HuH-7.5 (cell line): ENCODE results near the gene RAPGEF6.
"Not testable (repeated sequence)": the region's sequence is repeated elsewhere in the genome, so short reads cannot be mapped to it uniquely, and the experiment has no call there.

Experiments used
- DNase-seq: peaks from one replicate; pipeline ENCODE4 v3.0.0; 2011; ENCODE audit warnings: low spot score

The RAPGEF6 gene

DNA sequence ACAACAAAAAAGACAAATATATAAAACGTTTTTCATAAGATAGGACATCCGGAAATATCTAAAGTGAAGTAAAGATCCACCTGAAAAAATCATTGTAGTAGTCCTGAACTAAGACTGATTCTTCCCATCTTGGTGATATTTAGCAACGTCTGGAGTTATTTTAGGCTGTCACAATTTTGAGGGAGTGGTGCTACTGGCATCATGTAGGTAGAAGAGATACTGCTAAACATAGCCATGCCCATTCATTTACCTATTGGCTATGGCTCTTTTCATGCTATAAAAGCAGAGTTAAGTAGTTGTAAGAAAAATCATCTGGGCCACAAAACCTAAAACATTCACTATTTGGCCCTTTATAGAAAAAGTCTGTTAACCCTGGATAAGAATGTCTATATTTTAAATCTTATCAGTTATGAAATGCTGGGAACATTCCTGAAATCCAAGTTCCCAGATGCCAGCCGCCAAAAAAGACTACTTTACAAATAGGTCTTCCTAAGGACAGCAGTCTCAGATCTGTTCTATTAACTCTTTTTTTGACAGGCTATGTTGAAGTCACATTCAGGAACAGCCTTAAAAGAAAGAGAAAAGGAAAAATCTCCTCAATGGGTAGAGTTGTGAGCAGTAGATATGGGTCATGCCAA, 27.0 kb downstream of the RAPGEF6 start:
- DNase-seq, result no peak

DNA sequence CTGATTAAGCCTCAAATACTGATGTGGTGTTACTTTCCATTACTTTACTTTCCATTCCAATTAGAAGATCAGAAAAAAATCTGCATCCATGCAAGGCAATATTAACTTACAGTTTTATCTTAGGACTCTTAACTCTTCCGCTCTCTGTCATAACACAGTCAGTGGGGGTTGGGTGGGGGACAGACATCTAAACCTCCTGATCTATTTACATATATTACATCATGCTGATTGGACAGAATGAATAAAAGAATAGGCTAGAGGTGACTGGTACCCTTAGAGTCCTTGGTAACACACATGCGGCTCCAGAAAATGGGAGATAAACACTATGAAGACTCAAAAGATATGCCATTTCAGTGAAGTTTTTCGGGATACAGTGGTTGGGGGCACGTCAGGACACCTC, 27.6 kb downstream of the RAPGEF6 start:
- no peak for DNase-seq

- DNase-seq, result no peak
These were observed 29.9 kb downstream of the RAPGEF6 start for GRCh38 chr5:131605086-131605485.

DNA sequence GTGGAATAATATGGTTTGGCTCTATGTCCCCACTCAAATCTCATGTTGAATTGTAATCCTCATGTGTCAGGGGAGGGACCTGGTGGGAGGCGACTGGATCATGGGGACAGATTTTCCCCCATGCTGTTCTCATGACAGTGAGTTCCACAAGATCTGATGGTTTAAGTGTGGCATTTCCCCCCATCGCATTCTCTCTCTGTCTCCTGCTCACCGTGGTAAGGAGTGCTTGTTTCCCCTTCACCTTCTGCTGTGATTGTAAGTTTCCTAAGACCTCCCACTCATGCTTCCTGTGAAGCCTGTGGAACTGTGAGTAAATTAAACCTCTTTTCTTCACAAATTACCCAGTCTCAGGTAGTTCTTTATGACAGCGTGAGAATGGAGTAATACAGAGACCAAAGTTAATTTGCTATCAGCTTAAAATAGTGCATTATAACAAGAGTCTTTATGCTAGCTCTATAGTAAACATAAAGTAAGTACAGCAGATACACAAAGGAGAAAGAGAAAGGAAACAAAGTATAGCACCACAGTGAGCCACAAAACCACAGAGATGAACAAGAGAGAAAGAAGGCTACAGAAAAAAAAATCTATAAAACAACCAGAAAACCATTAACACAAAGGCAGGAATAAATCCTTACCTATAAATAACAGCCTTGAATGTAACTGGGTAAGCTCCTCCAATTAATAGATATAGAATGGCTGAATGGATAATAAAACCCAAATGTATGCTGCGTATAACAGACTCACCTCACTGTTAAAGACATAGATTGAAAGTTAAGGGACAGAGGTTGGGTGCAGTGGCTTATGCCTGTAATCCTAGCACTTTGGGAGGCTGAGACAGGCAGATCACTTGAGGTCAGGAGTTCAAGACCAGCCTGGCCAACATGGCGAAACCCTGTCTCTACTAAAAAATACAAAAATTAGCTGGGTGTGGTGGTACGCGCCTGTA, 39.7 kb downstream of the RAPGEF6 start:
- DNase-seq, result no peak

DNA sequence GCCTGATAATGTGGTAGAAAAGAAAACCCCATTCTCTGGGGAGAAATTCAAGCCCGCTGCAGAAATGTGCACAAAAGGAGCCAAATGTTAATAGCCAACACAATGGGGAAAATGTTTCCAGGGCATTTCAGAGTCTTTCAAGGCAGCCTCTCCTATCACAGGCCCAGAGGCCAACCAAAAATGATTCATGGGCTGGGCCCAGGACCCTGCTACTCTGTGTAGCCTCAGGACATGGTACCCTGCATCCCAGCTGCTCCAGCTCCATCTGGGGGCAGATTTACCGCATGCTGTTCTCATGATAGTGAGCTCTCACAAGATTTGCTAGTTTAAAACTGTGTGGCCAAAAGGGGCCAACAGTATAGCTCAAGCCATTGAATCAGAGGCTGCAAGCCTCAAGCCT, 41.1 kb downstream of the RAPGEF6 start:
- no peak for DNase-seq

- DNase-seq, result not testable (repeated sequence)
These were observed 41.6 kb downstream of the RAPGEF6 start for GRCh38 chr5:131593436-131593835.

DNA sequence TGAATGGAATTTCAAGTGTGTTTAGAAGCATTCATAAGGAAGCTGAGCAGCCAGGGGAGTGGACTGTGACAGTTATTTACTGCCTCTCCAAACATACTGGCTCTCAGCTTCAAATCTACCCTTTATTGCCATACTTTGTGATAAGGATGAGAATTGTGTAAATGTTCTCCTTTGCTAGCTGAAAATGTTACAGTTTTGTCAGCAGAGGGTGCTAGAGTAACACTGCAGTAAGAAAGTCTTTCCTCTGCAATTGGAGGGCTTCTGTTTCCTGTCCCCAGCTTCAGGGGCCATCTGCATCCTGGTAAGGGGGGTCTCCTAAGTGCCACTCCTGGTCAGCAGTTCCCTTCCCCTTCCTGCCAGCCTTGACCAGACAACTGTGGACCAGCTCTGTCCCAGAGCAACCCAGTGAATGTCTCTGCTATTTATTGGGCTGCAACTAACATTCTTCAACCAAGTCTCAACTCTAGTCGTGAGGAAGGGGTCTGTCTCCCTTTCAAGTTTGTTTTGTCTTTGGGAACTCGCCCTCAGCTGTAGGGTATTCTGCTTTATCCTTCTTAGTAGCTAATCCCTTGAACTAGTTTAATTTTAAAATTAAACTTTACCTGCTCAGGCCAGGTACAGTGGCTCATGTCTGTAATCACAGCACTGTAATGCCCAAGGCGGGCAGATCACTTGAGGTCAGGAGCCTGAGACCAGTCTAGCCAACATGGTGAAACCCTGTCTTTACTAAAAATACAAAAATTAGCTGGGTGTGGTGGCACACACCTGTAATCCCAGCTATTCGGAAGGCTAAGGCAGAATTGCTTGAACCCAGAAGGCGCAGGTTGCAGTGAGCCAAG, 45.3 kb downstream of the RAPGEF6 start:
- DNase-seq, result peak; percentile 33

DNA sequence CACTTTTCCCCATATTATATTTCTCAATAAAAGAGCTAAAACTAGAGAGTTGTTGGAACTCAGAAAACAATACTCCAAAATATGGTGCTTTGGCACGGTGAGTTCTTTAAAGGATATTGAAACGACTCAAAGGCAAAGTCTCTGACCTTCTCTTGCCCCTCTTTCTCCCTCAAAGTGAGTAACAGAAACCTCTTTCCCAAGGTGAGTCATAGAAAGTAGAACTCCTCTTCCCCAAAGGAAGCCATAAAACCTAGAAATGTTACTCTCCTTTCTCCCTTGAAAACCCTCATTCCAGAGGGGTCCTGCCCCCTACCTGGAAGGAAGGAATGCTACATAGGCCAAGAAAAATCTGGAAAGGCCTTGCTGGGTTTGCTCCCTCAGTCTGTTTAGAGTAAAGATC, 47.5 kb downstream of the RAPGEF6 start:
- no peak for DNase-seq

DNA sequence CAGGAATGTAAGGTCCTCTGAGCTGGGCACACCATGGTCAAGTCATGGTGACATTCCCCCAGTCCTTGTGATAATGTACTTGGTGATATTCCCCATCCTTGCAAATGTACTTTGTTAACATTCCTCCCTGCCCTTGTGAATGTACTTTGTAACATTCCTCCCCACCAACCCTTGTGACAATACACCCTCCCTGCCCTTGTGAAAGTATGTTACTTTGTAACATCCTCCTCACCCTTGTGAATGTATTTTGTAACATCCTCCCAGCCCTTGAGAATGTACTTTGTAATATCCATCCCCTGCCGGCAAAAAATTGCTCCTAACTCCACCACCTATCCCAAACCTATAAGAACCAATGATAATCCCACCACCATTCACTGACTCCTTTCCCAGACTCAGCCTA, 53.3 kb downstream of the RAPGEF6 start:
- DNase-seq, result peak; percentile 9

- no peak for DNase-seq
These were observed 54.9 kb downstream of the RAPGEF6 start for GRCh38 chr5:131579917-131580671.

DNA sequence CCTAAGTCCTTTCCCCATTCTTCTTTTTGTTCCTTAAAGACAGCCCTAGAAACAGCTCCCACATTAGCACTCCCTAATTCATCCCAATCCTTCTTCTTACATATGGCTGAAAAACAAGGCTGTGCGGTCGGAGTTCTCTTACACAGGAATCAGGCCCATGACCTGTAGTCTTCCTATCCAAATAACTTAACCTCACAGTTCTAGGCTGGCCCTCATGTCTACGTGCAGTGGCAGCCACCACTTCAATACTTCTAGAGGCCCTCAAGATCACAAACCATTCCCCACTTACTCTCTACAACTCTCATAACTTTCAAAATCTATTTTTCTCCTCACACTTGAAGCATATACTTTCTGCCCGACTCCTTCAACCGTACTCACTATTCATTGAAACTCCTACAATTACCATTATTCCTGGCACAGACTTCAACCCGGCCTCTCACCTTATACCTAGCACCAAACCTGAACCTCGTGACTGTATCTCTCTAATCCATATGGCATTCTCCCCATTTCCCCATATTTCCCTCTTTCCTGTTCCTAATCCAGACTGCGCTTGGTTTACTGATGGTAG, 59.3 kb downstream of the RAPGEF6 start:
- DNase-seq, result no peak

- no peak for DNase-seq
These were observed 63.3 kb downstream of the RAPGEF6 start for GRCh38 chr5:131571669-131572168.

GRCh38 chr5:131570757-131571156, 64.3 kb downstream of the RAPGEF6 start:
- no peak for DNase-seq

DNA sequence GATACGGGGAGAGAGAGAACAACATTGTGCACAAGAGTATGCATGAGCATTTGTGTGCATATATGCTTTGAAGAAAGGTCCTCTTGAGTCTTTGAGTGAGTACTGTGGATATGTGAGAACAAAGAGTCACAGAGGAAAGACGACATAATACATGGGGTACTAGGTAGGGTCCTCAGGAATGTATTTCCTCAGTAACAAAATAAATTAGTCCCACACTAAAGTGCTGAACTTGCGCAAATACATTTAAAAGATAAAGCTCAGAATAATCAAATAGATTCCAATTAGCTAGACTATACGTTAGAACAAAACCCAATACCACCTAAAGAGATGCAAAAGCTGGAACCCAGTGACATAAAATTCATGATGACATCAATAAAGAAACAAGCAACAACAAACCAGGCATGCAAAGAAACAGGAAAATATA, 70.8 kb downstream of the RAPGEF6 start:
- DNase-seq, result no peak

- no peak for DNase-seq
These were observed 71.4 kb downstream of the RAPGEF6 start for GRCh38 chr5:131563434-131564228.

DNA sequence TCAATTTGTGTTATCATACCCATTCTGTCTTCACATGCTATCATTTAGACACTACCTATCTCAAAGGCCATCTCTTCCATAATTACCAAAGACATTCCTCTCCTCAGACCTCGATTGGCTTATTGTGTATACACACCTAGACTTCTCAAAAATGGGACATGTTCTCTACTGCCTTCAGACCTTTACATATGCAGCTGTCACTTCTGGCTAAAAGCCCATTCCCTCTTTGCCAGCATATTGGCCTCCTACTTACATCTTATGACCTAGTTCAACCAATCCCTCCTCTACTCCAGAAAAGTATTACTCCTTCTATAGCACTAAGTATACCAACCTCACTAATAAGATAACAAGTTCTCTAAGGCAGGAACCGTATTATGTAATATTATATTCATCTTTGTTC, 84.4 kb downstream of the RAPGEF6 start:
- DNase-seq, result no peak

DNA sequence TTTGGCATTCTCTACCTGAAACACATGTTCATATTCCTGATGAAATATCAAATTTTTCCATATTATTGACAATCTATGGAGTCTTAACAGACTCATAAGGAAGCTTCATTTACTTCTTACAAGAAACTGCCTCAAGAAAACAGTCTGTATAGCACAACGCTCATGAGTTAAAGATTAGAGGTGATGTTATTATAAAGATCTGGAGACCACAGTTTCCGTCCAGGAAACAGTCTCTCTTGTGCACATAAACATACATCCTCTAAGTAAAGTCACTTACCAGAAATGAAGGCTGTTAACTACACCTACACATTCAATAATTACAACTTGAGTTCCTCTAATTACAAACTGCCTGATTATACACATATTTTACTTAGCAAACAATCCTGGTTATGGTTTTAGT, 86.9 kb downstream of the RAPGEF6 start:
- no peak for DNase-seq

GRCh38 chr5:131545845-131546244, 89.2 kb downstream of the RAPGEF6 start:
- DNase-seq, result no peak

DNA sequence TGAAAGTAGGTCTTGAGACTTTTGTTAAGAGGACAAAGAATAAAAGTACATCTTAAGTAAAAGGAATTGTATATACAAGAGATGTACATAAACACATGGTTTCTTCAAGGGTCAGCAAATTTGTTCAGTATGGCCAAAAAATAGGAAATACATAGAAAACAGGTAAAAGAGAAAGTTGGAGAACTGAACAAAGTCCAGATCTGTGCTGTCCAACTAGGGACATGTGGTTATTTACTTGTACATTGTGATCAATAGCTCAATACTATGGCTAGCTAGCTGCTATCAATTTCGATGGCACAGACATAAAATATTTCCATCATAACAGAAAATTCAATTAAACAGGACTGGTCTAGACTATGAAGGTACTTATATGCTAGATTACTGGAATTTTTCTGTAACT, 92.3 kb downstream of the RAPGEF6 start:
- DNase-seq, result no peak

GRCh38 chr5:131541762-131542161, 93.3 kb downstream of the RAPGEF6 start:
- no peak for DNase-seq
